GM10847 (cell line): ENCODE data around the gene CTCFL.

Source experiments
- POLR2A ChIP-seq: IDR thresholded peaks from 2 replicates; pipeline ENCODE4 v1.6.1; 2011; ENCODE audit not compliant: insufficient read length; ENCODE audit errors: extremely low read depth

CTCFL gene, protein sequence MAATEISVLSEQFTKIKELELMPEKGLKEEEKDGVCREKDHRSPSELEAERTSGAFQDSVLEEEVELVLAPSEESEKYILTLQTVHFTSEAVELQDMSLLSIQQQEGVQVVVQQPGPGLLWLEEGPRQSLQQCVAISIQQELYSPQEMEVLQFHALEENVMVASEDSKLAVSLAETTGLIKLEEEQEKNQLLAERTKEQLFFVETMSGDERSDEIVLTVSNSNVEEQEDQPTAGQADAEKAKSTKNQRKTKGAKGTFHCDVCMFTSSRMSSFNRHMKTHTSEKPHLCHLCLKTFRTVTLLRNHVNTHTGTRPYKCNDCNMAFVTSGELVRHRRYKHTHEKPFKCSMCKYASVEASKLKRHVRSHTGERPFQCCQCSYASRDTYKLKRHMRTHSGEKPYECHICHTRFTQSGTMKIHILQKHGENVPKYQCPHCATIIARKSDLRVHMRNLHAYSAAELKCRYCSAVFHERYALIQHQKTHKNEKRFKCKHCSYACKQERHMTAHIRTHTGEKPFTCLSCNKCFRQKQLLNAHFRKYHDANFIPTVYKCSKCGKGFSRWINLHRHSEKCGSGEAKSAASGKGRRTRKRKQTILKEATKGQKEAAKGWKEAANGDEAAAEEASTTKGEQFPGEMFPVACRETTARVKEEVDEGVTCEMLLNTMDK

DNA sequence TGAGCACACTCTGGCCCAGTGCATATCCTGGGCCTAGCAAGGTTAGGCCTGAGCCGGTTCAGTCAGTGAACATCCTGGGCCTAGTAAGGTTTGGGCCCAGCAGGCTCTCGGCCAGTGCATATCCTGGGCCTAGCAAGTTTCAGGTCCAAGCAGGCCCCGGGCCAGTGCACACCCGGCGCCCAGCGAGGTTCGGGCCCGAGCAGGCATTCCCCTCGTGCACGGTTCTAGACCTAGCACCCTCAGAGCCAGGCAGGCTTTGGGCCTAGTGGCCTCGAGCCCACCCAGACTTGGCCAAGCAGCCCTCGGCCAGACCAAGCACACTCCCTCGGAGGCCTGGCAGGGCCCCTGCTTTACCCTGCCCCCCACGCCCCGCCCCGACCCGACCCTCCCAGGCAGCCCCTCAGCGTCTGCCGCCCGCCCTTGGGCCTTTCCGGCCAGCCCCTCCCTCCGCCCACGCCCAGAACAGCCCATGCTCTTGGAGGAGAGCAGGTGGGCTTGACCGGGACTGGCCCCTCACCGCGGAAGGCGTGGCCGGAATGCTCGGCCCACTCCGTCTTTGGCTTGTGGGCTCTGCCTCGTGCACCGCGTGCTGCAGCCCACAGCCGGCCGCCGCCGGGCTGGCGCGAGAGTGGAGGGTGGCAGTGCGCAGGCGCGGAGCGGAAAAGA is at the start of gene CTCFL:
Gene CTCFL, minus strand, starts transcription at position 630 of the 666 bp plus-strand sequence. CDS start 935 bp downstream, outside the sequence.
- no peak for TF ChIP-seq POLR2A

DNA sequence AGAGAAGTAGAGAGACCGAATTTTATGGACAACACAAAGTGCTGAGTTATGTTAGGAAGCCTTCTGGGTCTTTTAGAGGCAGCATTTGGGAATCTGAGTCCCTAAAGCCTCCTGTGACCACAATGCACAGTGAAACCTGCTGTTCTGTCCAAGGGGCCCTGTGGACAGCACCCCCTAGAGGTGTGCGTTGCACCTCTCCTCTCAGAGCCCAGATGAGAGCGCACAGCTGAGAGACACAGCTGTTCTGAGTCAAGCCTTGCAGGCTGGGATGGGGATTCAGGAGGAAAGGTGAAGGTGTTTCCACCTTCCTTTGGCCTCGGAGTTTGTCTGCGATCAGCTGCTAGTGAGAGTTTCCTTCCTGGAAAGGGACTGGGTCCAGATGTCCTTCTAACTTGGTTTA is 49.0 kb upstream of the CTCFL start:
- TF ChIP-seq POLR2A, result no peak

DNA sequence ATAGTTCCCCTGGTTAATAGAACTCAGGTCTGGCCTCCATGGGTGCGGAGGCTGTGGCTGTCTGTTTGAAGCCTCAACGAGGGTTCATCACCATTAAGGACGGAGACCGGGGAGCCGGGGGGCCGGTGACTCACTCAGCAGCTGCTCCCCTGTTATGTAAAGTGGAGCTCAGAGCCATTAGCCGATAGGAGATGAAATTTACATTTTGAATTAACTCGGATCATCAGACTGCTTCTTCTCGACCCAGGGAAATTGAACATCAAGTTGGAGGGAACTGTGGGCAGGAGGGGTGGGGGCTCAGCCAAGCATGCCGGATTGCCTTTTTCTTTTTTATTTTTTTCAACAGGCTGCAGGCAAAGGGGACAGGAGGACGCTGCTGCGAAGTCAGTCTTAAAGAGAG is 48.3 kb upstream of the CTCFL start:
- TF ChIP-seq POLR2A, result no peak

DNA sequence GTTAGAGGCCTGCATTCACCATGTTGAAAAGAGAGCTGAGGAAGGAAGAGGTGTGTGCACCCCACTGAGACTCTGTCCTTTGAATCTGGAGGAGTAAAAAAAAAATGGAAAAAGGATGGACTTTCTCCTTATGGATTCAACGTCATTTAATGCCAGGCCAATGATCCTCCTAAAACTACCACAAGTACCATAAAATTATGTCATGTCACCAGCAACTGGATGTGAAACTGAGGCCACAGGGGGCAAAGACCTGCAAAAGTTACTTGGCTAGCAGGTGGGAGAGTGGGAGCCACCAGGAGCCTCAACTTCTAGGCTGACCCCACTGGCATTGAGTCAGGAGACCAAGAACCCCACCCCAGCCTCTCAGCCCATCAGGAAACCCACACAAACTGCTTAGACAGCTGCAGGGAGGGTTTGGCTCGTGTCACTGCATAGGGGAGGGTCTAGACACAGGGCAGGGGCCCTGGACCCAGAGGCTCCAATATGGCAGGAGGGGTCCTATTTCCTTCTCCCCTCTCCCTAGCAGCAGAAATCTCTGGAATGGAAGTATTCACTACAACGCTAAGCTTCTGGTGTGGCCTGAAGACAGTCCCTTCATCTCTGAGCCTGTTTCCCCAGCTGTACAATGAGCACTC is 47.0 kb upstream of the CTCFL start:
- no peak for TF ChIP-seq POLR2A

DNA sequence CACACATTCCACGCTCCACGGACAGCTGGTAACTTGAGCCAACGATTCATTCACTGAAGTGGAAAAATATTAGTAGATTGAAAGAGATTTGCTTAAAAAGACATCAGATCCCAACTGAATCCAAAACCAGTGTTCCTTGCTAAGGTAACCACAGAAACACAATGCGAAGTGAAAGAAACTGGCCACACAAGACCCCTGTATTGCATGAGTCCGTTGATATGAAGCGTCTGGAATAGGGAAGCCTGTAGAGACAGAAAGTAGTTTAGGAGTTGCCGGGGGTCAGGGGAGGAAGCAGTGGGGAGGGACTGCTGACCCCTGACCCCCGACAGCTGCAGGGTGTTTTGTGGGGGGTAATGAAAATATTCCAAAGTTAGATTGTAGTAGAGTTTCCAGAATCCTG is 46.0 kb upstream of the CTCFL start:
- no peak for TF ChIP-seq POLR2A

DNA sequence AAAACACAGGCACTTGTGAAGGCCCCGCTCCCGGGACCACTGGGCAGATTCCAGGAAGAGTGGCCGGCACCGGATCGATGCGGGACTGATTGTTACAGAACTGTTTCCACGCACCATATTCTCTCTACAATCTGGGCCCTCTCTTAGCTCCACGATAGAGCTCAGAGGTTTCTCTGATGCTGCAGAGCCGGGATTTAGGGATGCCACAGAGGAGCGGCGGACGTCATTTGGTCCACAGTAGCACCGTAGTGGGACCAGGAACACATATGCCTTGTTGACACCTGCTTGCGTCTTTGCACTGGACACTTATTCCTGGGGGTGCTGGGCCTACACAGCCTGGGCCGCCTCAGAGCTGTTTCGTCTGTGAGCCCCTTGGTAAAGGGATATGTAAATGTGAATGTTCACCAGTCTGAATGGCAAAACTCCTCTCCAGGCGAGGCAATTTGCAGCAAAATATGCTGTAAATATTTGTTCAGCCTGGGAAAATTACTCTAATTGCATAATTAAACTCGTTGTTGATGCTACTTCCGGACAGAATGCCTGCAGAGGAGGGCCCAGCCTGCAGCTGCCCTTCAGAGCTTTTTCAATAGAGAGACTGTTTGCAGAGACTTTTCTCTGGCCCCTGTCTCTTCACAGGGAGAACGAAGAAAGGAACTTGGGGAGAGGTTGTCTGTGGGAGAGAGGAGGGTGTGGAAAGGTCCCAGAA is 45.4 kb upstream of the CTCFL start:
- TF ChIP-seq POLR2A, result no peak

DNA sequence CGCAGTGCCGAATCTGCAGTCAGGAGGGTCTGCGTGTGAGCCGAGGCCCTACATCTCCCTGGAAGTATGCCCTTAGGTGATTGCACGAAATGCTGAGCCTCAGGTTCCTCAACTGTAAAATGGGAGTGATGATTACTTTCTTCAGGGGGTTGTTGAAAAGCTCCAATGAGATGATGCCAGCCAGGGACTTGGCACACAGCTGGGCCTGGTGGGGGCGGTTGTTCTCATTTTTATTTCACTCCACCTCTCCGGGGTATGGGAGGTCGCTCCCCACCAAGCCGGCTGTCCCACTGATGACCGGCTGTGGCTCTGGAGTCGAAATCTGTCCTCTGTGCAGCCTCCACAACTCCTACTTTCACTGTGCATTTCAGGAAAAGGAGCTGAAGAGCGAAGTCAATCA is 44.0 kb upstream of the CTCFL start:
- TF ChIP-seq POLR2A, result no peak

DNA sequence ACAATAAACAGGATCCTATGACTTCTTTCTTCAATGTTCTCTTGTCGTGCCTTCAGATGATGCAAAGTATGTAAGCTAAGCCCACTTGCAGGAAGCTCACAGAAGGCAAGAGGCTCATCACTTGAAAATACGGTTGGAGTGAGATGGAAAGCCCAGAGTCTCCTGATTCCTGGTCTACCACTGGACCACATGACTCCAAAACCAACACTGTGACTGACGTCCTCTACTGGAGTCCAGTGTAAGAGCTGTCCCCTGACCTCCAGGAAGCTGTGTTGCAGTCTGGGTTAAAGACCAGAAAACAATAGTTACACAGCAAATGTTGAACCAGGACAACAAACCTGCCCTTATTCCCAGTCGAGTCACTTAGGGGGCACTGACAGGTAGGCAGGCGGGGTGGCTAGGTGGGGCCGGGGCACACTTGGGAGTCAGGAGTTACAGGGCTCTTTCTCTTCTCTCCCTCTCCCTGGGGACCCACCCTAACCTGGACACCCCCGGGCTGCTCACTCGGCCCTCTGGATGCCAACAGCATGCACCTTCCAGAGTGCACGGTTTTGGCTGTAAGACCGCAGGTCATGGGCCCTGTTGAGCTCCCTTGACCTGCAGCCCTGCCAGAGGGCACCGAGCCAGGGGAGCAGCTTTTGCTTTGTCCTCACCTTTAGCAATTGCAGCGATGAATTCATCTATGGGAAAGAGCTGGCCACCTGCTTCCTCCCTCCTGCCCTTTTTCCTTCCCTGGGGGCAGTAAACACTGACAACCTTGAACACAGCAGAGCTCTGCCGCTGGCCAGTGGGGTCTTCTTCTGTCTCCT is 43.4 kb upstream of the CTCFL start:
- no peak for TF ChIP-seq POLR2A

DNA sequence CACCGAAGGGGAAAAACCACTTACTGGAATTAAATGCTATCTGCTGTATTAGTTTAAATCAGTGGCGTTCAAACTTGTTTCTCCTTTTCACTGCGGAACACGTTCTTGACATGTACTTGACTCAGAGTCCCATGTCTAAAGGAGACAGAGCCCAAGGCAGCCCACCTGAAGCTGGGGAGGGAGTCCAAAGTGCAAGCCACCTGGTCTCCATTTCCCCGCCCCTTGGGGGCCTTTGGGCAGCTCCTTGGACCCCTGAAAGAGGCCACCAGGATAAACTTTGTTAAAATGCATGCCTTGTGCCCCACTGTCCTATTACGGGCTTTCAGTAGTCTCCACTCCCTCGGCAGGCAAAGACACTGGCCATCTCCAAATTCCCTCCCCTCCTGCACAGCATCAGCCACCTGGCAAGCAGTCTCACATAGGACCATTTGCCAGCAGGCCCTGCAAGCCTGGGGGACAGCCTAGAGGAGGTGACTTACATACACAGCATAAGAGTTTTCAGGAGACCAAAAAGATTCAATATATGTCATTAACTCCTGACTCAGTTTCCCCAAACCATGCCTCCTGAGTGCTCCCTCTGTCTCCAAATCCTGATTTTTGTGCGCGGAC is 42.6 kb upstream of the CTCFL start:
- TF ChIP-seq POLR2A, result no peak

DNA sequence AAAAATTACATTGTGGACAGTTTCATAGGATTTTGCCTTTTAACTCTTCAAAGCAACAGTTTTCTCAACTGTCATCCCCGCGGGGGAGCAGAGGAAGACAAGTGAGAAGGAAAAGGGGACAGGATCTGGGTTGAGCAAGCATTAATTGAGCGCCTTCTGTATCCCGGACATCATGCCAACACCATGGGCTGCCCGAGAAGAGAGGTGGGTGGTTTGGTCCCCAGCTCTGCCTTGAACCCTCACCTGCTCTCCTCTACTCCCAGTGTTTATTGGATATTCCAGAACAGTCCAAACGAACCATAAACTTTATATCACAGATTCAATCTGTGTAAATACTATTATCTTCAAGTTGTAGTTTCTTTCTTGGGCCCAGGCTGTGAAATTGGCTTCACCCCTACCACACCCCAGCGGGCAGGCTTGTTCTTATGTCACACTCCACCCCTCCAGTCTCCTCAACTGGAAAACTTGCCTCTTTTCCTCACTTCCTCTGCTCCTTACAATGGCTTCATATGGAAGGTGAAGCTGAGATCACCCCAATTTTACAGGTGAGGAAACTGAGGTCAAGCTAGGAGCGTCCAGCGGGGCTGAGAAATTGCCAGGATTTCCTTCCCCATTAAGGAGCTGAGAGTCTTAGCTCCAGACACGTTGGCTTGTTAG is 42.0 kb upstream of the CTCFL start:
- TF ChIP-seq POLR2A, result no peak

DNA sequence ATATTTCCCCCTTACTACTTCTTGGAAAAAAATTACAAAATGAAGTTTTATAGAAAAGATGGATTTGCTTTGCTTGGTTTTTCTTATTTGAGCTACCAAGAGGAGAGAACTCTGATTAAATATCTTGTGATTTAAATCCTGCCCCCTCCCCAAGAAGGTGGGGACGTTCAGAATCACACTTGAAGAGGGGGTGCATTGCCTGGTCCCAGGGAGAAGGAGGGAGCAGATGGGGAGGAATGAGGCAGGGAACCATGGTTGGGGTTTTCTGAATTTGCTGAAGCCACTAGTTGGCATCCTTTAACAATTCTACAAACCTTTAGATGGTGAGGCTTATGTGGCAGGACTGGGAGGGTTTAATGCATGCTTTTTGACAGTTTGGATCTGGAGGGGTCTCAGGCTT is 41.5 kb upstream of the CTCFL start:
- TF ChIP-seq POLR2A, result no peak

DNA sequence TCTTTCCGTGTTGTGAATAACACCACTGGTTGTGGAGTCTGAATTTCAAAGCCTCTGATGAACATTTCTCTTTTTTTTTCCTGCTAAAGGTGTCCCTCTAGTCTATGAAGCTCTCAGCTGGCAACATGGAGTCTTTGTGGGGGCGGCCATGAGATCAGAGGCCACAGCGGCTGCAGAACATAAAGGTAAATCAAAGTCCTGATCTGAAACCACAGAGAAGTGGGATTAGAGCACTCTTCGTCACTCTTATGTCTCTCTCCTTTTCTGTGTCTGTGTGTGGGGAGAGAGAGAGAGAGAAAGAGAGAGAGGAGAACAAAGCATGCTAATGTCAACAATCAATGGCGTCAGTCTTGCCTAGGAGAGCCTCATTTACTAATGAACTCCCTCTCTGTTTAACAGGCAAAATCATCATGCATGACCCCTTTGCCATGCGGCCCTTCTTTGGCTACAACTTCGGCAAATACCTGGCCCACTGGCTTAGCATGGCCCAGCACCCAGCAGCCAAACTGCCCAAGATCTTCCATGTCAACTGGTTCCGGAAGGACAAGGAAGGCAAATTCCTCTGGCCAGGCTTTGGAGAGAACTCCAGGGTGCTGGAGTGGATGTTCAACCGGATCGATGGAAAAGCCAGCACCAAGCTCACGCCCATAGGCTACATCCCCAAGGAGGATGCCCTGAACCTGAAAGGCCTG is 40.2 kb upstream of the CTCFL start:
- no peak for TF ChIP-seq POLR2A
